DOHH2 (cell line): ENCODE measurements around the gene RALGPS2.

Experiments
- H3F3A ChIP-seq: fragments of 200-600 bp; sonication (generic), shearing (Covaris generic); 2 replicates; pipeline ENCODE4 v1.6.0; 2016; ENCODE audit warnings: antibody characterized with exemption, mild to moderate bottlenecking; ENCODE audit not compliant: control insufficient read depth, insufficient read depth
- H3K27ac ChIP-seq: fragments of 200-600 bp; sonication (generic); 2 replicates; pipeline ENCODE4 v1.5.1; 2014; ENCODE audit warnings: low read depth, mild to moderate bottlenecking, low read length, moderate library complexity
- H3K27me3 ChIP-seq: fragments of 200-600 bp; sonication (generic); 2 replicates; pipeline ENCODE4 v1.6.1; 2014; ENCODE audit warnings: mild to moderate bottlenecking, low read length, mixed read lengths; ENCODE audit not compliant: control insufficient read depth
- H3K36me3 ChIP-seq: fragments of 200-600 bp; sonication (generic); 2 replicates; pipeline ENCODE4 v1.6.1; 2014; ENCODE audit warnings: mild to moderate bottlenecking, low read length, moderate library complexity, mixed read lengths; ENCODE audit not compliant: control insufficient read depth
- H3K4me1 ChIP-seq: fragments of 200-600 bp; sonication (generic); 2 replicates; pipeline ENCODE4 v1.6.1; 2014; ENCODE audit warnings: mild to moderate bottlenecking, low read length, mixed read lengths; ENCODE audit not compliant: control insufficient read depth
- H3K4me2 ChIP-seq: fragments of 200-600 bp; sonication (generic); 2 replicates; pipeline ENCODE4 v1.6.0; 2014; ENCODE audit warnings: mild to moderate bottlenecking, low read length, moderate library complexity
- H3K4me3 ChIP-seq: fragments of 200-600 bp; sonication (generic); 2 replicates; pipeline ENCODE4 v1.5.1; 2014; ENCODE audit warnings: mild to moderate bottlenecking, low read length, mixed read lengths
- H3K79me2 ChIP-seq: fragments of 200-600 bp; sonication (generic); 2 replicates; pipeline ENCODE4 v1.6.1; 2014; ENCODE audit warnings: mild to moderate bottlenecking, low read length, mixed read lengths; ENCODE audit not compliant: control insufficient read depth
- H3K9me2 ChIP-seq: fragments of 200-600 bp; sonication (generic); replicated peaks from 2 replicates; pipeline ENCODE4 v1.6.1; 2014; ENCODE audit warnings: mild to moderate bottlenecking, low read length, mixed read lengths; ENCODE audit not compliant: control insufficient read depth
- H3K9me3 ChIP-seq: fragments of 200-600 bp; sonication (generic); 2 replicates; pipeline ENCODE4 v1.6.1; 2014; ENCODE audit warnings: antibody characterized with exemption, low read length, mixed read lengths; ENCODE audit not compliant: control insufficient read depth, insufficient read depth
- H4K20me1 ChIP-seq: fragments of 200-600 bp; sonication (generic); 2 replicates; pipeline ENCODE4 v1.6.0; 2014; ENCODE audit warnings: low read depth, mild to moderate bottlenecking, antibody characterized with exemption, low read length, moderate library complexity; ENCODE audit not compliant: control insufficient read depth, insufficient read depth
- EZH2phosphoT487 ChIP-seq: fragments of 200-600 bp; sonication (generic); IDR thresholded peaks from 2 replicates; pipeline ENCODE4 v1.6.1; 2017; ENCODE audit warnings: borderline replicate concordance, mild to moderate bottlenecking, antibody characterized with exemption, low read length, moderate library complexity, mixed read lengths
- TF ChIP-seq, protein P1 (sequence below): fragments of 200-600 bp; sonication (generic); IDR thresholded peaks from one replicate; pipeline ENCODE4 v1.5.1; 2014; ENCODE audit warnings: antibody characterized with exemption, mild to moderate bottlenecking, low read depth, low read length; ENCODE audit not compliant: poor library complexity, severe bottlenecking

The RALGPS2 gene

DNA sequence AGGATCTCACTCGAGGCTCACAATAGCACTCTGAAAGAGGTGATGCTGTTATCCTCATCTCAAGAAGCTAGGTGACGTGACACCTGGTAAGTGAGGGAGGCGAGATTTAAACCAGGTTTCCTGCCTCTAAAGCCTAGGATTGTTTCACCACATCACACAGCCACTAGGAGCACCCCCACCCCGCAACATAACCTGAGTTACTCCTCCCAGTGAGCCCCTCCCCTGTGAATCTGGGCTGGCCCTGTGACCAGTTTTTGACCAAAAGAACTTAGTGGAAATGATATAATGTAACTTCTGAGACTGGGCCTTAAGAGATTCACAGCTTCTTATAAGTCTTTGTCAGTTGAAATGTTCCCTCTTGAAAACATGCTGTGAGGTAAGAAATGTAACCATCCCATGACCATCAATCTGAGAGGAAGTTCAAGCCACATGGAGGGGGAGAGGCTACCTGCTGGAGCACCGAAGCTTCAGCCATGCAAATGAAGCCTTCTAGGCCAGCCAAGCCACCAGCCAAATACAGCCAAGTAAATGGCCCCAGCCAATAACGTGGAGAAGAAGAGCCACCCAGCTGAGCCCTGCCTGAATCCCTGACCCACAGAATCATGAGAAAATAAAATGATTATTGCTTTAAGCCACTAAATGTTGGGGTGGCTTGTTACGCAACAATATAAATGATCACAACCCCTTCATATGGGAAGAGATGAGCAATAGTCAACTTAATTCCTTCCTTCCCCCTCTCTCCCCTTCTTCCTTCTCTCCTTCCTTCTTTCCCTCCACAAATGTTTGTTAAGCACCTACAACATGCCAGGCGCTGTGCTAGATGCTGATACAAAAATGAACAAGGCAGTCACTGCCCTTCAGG, 239.7 kb downstream of the RALGPS2 start:
- Histone ChIP-seq H3K79me2 (no peaks in the 10 kb centered on the region), H3K27ac (no peak overlapping the region), H4K20me1 (no peaks in the 10 kb centered on the region), H3K36me3 (no peaks in the 10 kb centered on the region), H3K4me2 (no peak overlapping the region), H3K4me1 (no peaks in the 10 kb centered on the region), H3K9me3 (no peaks in the 10 kb centered on the region), H3K4me3 (no peak overlapping the region), H3F3A (no peaks in the 10 kb centered on the region), H3K27me3 (no peaks in the 10 kb centered on the region), H3K9me2 (no peaks in the 10 kb centered on the region)
- TF ChIP-seq EZH2phosphoT487: no peak
- TF ChIP-seq, protein P1, sequence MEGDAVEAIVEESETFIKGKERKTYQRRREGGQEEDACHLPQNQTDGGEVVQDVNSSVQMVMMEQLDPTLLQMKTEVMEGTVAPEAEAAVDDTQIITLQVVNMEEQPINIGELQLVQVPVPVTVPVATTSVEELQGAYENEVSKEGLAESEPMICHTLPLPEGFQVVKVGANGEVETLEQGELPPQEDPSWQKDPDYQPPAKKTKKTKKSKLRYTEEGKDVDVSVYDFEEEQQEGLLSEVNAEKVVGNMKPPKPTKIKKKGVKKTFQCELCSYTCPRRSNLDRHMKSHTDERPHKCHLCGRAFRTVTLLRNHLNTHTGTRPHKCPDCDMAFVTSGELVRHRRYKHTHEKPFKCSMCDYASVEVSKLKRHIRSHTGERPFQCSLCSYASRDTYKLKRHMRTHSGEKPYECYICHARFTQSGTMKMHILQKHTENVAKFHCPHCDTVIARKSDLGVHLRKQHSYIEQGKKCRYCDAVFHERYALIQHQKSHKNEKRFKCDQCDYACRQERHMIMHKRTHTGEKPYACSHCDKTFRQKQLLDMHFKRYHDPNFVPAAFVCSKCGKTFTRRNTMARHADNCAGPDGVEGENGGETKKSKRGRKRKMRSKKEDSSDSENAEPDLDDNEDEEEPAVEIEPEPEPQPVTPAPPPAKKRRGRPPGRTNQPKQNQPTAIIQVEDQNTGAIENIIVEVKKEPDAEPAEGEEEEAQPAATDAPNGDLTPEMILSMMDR: no peak

DNA sequence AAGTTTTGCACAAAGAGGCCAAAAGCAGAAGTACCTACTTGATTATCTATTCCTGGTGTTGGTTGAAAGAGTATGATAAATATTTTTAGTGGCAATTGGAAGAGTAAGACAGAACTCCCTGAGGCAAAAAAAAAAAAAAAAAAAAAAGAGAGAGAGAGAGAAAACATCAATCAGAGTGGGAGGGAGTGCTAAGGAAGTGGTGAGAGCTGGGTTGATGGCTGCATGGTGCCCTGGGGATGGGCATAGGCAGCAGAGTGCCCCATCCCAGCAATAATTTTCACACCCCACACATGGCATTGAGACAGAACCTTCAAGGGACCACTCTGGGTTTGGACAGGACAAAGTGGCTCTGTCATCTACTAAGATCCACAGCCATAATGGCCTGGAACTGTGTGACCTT, 241.3 kb downstream of the RALGPS2 start:
- H3K4me3 ChIP-seq: no peak overlapping the region
- no peaks in the 10 kb centered on the region for H3K27me3 ChIP-seq
- no peaks in the 10 kb centered on the region for H3K79me2 ChIP-seq
- H3K4me2 ChIP-seq: no peak overlapping the region
- H3K9me2 ChIP-seq: no peaks in the 10 kb centered on the region
- H3K36me3 ChIP-seq: no peaks in the 10 kb centered on the region
- no peak overlapping the region for H3K27ac ChIP-seq
- no peaks in the 10 kb centered on the region for H3K4me1 ChIP-seq
- no peaks in the 10 kb centered on the region for H3F3A ChIP-seq
- no peaks in the 10 kb centered on the region for H3K9me3 ChIP-seq
- no peaks in the 10 kb centered on the region for H4K20me1 ChIP-seq
- TF ChIP-seq, protein P1: no peak
- TF ChIP-seq EZH2phosphoT487: no peak

DNA sequence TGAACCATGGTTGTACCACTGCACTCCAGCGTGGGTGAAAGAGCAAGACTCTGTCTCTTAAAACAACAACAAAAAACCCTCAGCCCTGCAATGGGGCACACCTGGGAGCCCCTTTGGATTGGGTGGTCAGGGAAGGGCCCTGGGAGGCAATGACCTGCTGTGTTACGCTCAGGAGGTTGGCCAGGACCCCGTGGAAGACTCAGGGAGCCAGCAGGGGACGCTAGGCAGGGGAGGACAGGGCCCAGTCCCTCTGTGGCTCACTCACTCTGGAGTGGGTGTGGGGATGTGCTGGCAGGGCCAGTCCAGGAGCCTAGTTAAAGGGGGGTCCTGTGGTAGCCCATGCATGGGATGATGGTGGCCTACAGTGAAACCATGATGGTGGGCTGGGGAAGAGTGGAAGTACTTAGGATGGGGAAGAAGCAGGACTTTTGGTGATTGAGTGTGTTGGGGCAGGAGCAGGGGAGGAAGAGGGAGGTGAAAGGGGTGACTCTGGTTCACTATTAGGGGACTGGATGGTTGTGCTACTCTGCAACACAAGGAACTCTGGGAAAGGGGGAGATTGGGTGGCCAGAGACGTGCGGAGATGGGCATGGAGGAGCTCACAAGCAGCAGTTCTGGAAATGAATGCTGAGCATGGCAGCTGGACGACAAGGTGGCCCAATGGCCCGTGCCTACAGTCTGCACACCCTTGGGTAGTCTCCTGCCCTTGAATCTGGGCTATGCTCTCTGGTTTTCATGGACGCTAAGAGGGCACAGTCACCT, 244.4 kb downstream of the RALGPS2 start:
- Histone ChIP-seq H3K9me3 (no peaks in the 10 kb centered on the region), H3K9me2 (no peaks in the 10 kb centered on the region), H3K79me2 (no peaks in the 10 kb centered on the region), H3K36me3 (no peaks in the 10 kb centered on the region), H3K4me2 (no peak overlapping the region), H3F3A (no peaks in the 10 kb centered on the region), H3K27me3 (no peaks in the 10 kb centered on the region), H3K27ac (no peak overlapping the region), H4K20me1 (no peaks in the 10 kb centered on the region), H3K4me1 (peaks cover 9% of the 10 kb centered on the region), H3K4me3 (no peak overlapping the region)
- TF ChIP-seq EZH2phosphoT487: no peak
- TF ChIP-seq, protein P1: no peak
